DND-41 (cell line): ENCODE data around the gene SLX4IP.
"Not testable (repeated sequence)": the region's sequence is repeated elsewhere in the genome, so short reads cannot be mapped to it uniquely, and the experiment has no call there.

Experiments
- ATAC-seq: fragments of 200-7000 bp; cut with Tn5 transposase; 3 replicates; pipeline ENCODE4 v1.9.1; 2021; ENCODE audit warnings: low read depth; ENCODE audit not compliant: insufficient read depth
- DNase-seq: peaks from one replicate; pipeline ENCODE4 v3.0.0-alpha.2; 2020
- H2AFZ ChIP-seq: 2 replicates; pipeline ENCODE4 v1.6.0; 2012; ENCODE audit warnings: low read depth, low read length
- H3K27ac ChIP-seq: 2 replicates; pipeline ENCODE4 v1.5.1; 2012; ENCODE audit warnings: low read length, inconsistent platforms
- H3K27me3 ChIP-seq: fragments of 200-600 bp; sonication (generic); 2 replicates; pipeline ENCODE4 v1.6.0; 2012; ENCODE audit warnings: low read length, mild to moderate bottlenecking, inconsistent platforms; ENCODE audit not compliant: insufficient read depth, poor library complexity
- H3K36me3 ChIP-seq: 2 replicates; pipeline ENCODE4 v1.5.1; 2012; ENCODE audit warnings: low read length, inconsistent platforms; ENCODE audit not compliant: insufficient read depth
- H3K4me1 ChIP-seq: 2 replicates; pipeline ENCODE4 v1.5.1; 2012; ENCODE audit warnings: mild to moderate bottlenecking, low read length; ENCODE audit not compliant: insufficient read depth
- H3K4me2 ChIP-seq: 2 replicates; pipeline ENCODE4 v1.6.0; 2012; ENCODE audit warnings: mild to moderate bottlenecking, moderate library complexity, low read length, inconsistent platforms; ENCODE audit not compliant: insufficient read depth
- H3K4me3 ChIP-seq, 2 experiments: fragments of 200-600 bp in 1 of 2; shearing (Covaris generic) in 1 of 2; 2 replicates each; pipeline ENCODE4 v1.5.1; 2012 to 2016; ENCODE audit warnings: inconsistent platforms in 2 of 2, low read length in 2 of 2, mild to moderate bottlenecking in 2 of 2, low read depth in 1 of 2, moderate library complexity in 1 of 2
- H3K79me2 ChIP-seq: 2 replicates; pipeline ENCODE4 v1.6.0; 2012; ENCODE audit warnings: low read length, inconsistent platforms; ENCODE audit not compliant: insufficient read depth
- H3K9ac ChIP-seq: 2 replicates; pipeline ENCODE4 v1.6.0; 2012; ENCODE audit warnings: low read depth, mild to moderate bottlenecking, inconsistent platforms, low read length, moderate library complexity
- H3K9me3 ChIP-seq: 2 replicates; pipeline ENCODE4 v1.5.1; 2012; ENCODE audit warnings: low read length, moderate library complexity, mild to moderate bottlenecking, inconsistent platforms; ENCODE audit not compliant: insufficient read depth, severe bottlenecking
- H4K20me1 ChIP-seq: 2 replicates; pipeline ENCODE4 v1.6.0; 2012; ENCODE audit warnings: low read length; ENCODE audit not compliant: insufficient read depth
- EZH2 ChIP-seq: IDR thresholded peaks from 3 replicates; pipeline ENCODE4 v1.6.1; 2012; ENCODE audit warnings: borderline replicate concordance, low read depth, mild to moderate bottlenecking, moderate library complexity, low read length, inconsistent platforms; ENCODE audit not compliant: severe bottlenecking
- TF ChIP-seq, protein P1 (sequence below): IDR thresholded peaks from 2 replicates; pipeline ENCODE4 v1.5.1; 2012; ENCODE audit warnings: borderline replicate concordance, low read length, moderate library complexity, mild to moderate bottlenecking; ENCODE audit not compliant: poor library complexity, severe bottlenecking; ENCODE audit errors: extremely low read depth

Gene SLX4IP

DNA sequence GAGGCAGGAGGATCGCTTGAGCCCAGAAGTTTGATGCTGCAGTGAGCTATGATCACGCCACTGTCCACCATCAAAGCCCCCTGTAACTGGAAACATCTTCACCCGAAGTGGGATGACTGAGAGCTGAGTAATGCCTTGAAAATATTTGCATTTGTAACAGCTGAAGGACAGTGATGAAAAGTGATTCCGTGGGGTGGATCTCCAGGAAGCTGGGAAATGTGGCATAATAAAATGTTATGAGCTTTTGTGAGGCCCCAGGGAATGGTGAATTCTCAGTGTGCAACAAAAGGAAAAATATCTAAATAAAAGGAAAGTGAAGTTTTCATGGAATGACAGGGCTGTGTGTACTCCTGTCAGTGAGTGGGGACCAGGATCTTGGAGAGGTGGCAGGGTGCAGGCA lies 146.7 kb downstream of the SLX4IP start:
- no peak overlapping the region for H3K4me3 ChIP-seq
- H3K36me3 ChIP-seq: no peaks in the 10 kb centered on the region; the same call in 1 of the 2 replicates
- H3K27me3 ChIP-seq: no peaks in the 10 kb centered on the region
- H3K27ac ChIP-seq: no peak overlapping the region
- H3K4me1 ChIP-seq: no peaks in the 10 kb centered on the region
- H3K9ac ChIP-seq: no peak overlapping the region
- H3K4me2 ChIP-seq: no peak overlapping the region
- H3K9me3 ChIP-seq: no peaks in the 10 kb centered on the region
- ATAC-seq (no peak), DNase-seq (no peak)
- no peak overlapping the region for H2AFZ ChIP-seq
- no peaks in the 10 kb centered on the region for H3K79me2 ChIP-seq
- H4K20me1 ChIP-seq: no peaks in the 10 kb centered on the region; the same call in 1 of the 2 replicates
- TF ChIP-seq, protein P1, sequence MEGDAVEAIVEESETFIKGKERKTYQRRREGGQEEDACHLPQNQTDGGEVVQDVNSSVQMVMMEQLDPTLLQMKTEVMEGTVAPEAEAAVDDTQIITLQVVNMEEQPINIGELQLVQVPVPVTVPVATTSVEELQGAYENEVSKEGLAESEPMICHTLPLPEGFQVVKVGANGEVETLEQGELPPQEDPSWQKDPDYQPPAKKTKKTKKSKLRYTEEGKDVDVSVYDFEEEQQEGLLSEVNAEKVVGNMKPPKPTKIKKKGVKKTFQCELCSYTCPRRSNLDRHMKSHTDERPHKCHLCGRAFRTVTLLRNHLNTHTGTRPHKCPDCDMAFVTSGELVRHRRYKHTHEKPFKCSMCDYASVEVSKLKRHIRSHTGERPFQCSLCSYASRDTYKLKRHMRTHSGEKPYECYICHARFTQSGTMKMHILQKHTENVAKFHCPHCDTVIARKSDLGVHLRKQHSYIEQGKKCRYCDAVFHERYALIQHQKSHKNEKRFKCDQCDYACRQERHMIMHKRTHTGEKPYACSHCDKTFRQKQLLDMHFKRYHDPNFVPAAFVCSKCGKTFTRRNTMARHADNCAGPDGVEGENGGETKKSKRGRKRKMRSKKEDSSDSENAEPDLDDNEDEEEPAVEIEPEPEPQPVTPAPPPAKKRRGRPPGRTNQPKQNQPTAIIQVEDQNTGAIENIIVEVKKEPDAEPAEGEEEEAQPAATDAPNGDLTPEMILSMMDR: no peak
- no peak for TF ChIP-seq EZH2

DNA sequence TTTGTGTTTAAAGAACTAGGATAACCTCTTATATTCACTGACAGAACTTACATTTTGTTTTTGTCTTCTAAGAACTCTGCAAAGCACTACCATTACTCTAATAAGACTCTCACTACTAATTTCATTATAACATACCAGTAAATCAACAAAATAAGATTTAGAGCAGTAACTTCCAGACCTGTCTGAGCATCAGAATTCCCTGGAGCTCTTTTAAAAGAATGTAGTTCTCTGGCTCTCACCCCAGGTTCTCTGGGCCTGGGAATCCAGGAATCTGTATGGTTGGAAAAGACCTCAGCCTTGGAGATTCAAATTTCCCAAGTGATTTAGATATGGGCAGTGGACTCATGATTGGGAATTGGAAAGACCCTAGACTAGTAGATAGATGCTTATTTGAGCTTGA lies 149.3 kb downstream of the SLX4IP start:
- no peak overlapping the region for H3K4me2 ChIP-seq
- no peak overlapping the region for H3K27ac ChIP-seq
- no peak overlapping the region for H3K4me3 ChIP-seq
- TF ChIP-seq, protein P1: no peak
- TF ChIP-seq EZH2: no peak
- ATAC-seq: no peak
- H3K27me3 ChIP-seq: no peaks in the 10 kb centered on the region
- H3K79me2 ChIP-seq: no peaks in the 10 kb centered on the region
- no peaks in the 10 kb centered on the region; the same call in 1 of the 2 replicates for H4K20me1 ChIP-seq
- no peaks in the 10 kb centered on the region for H3K9me3 ChIP-seq
- H3K4me1 ChIP-seq: no peaks in the 10 kb centered on the region
- H2AFZ ChIP-seq: no peak overlapping the region
- H3K36me3 ChIP-seq: no peaks in the 10 kb centered on the region; the same call in 1 of the 2 replicates
- no peak for DNase-seq
- no peak overlapping the region for H3K9ac ChIP-seq

DNA sequence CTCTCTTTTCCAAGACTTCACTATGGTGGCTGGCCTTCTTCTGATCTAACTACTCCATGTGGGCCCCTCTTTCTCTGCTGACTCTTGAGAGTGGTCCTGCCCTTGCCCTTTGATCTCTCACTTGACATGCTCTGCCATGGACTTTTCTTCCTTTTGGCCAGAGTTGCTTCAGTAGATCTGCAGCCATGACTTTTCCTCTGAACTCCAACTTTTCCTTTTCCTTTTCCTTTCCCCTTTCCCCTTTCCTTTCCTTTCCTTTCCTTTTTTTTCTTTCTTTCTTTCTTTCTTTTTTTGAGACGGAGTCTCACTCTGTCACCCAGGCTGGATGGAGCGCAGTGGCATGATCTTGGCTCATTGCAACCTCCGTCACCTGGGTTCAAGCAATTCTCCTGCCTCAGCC lies 150.2 kb downstream of the SLX4IP start:
- no peak for TF ChIP-seq EZH2
- TF ChIP-seq, protein P1: no peak
- Histone ChIP-seq H3K9me3 (no peaks in the 10 kb centered on the region), H3K4me2 (no peak overlapping the region), H4K20me1 (no peaks in the 10 kb centered on the region; the same call in 1 of the 2 replicates), H3K36me3 (no peaks in the 10 kb centered on the region), H2AFZ (no peak overlapping the region), H3K4me1 (no peaks in the 10 kb centered on the region), H3K79me2 (no peaks in the 10 kb centered on the region), H3K9ac (no peak overlapping the region), H3K4me3 (no peak overlapping the region), H3K27ac (no peak overlapping the region), H3K27me3 (no peaks in the 10 kb centered on the region)
- ATAC-seq (no peak), DNase-seq (no peak)

DNA sequence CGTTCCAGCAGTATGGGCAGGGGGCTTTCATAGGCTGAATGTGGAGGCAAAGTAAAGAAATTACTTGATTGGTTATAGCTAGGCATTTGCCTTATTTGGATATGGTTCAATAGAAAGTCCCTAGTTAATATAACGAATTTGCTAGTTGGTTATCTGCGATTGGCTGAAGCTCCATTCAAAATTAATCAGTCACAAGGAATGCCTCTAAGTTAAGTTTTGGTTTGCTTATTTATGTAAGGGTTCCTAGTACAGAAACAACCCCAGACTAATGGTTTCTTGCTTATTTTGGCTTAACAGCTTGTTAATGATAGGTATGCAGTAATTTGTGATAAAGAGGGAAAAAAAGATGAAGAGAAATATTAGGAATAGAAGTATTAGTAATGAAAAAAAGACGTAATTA lies 151.2 kb downstream of the SLX4IP start:
- Histone ChIP-seq H3K9me3 (no peaks in the 10 kb centered on the region), H3K79me2 (no peaks in the 10 kb centered on the region), H3K27ac (no peak overlapping the region), H3K4me1 (no peaks in the 10 kb centered on the region), H3K27me3 (no peaks in the 10 kb centered on the region), H3K36me3 (no peaks in the 10 kb centered on the region), H3K4me2 (no peak overlapping the region), H3K9ac (no peak overlapping the region), H4K20me1 (no peaks in the 10 kb centered on the region), H2AFZ (no peak overlapping the region), H3K4me3 (no peak overlapping the region)
- TF ChIP-seq, protein P1: no peak
- TF ChIP-seq EZH2: no peak
- ATAC-seq (no peak), DNase-seq (no peak)

DNA sequence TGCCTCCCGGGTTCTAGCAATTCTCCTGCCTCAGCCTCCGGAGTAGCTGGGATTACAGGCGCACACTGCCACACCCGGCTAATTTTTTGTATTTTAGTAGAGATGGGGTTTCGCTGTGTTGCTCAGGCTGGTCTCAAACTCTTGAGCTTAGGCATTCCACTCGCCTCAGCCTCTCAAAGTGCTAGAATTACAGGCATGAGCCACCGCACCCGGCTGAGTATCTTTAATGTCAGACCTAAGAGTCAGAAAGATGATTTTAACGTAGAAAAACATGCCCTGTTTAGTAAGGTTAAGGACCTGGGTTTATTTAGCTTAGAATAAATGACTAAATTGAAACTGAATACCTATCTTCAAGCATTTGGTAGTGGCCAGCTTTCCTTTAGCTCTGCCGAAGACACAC lies 155.3 kb downstream of the SLX4IP start:
- not testable (repeated sequence) for ATAC-seq, H3K4me3 ChIP-seq, H3K9me3 ChIP-seq, DNase-seq, H3K27ac ChIP-seq, H3K36me3 ChIP-seq, H3K4me1 ChIP-seq, H3K4me2 ChIP-seq, H3K79me2 ChIP-seq, H3K27me3 ChIP-seq, H3K9ac ChIP-seq, H2AFZ ChIP-seq, H4K20me1 ChIP-seq
